DMS153 treated with DMSO at 0.1 percent for 48 hours (cell line): Measurements from ENCODE around the gene PIK3C2B.
"Not testable (repeated sequence)": the region's sequence is repeated elsewhere in the genome, so short reads cannot be mapped to it uniquely, and the experiment has no call there.

Experiments used
- DNase-seq: peaks from one replicate; lab custom pipeline; 2025; ENCODE audit not compliant: unreplicated experiment; lab: John Stamatoyannopoulos, UW

Gene PIK3C2B

GRCh38 chr1:204506969-204507316, 12.3 kb upstream of the PIK3C2B start:
- peak; percentile 97 for DNase-seq

- DNase-seq, result peak; percentile 94
Measured at GRCh38 chr1:204506201-204506968, 11.8 kb upstream of the PIK3C2B start.

- DNase-seq, result peak; percentile 34
Measured at GRCh38 chr1:204505674-204506200, 11.1 kb upstream of the PIK3C2B start.

- DNase-seq, result peak; percentile 44
Measured at GRCh38 chr1:204503913-204504519, 9.4 kb upstream of the PIK3C2B start.

- DNase-seq, result peak; percentile 93
Measured at GRCh38 chr1:204503122-204503912, 8.7 kb upstream of the PIK3C2B start.

- DNase-seq, result no peak
Measured at GRCh38 chr1:204502241-204502640, 7.6 kb upstream of the PIK3C2B start.

- no peak for DNase-seq
Measured at GRCh38 chr1:204499511-204500468, 5.2 kb upstream of the PIK3C2B start.

GRCh38 chr1:204498981-204499380, 4.4 kb upstream of the PIK3C2B start:
- no peak for DNase-seq

GRCh38 chr1:204495777-204496176, 1.2 kb upstream of the PIK3C2B start:
- DNase-seq, result no peak

- no peak for DNase-seq
Measured at GRCh38 chr1:204495078-204495753, 611 bp upstream of the PIK3C2B start.

- peak; percentile 90 for DNase-seq
Measured at GRCh38 chr1:204493984-204494280, 673 bp downstream of the PIK3C2B start.

- DNase-seq, result peak; percentile 65
Measured at GRCh38 chr1:204493145-204493983, 1.2 kb downstream of the PIK3C2B start.

- DNase-seq, result no peak
Measured at GRCh38 chr1:204491655-204492054, 3.0 kb downstream of the PIK3C2B start.

- no peak for DNase-seq
Measured at GRCh38 chr1:204487256-204487615, 7.4 kb downstream of the PIK3C2B start.

GRCh38 chr1:204486513-204487255, 7.9 kb downstream of the PIK3C2B start:
- not testable (repeated sequence) for DNase-seq

GRCh38 chr1:204483791-204484190, 10.8 kb downstream of the PIK3C2B start:
- no peak for DNase-seq

GRCh38 chr1:204480515-204480914, 14.1 kb downstream of the PIK3C2B start:
- DNase-seq, result no peak

- DNase-seq, result no peak
Measured at GRCh38 chr1:204479387-204480136, 15.0 kb downstream of the PIK3C2B start.
